ENCODE results near the gene TRNAU1AP.
A peak's percentile ranks its signal among the peaks of the same experiment; 100 is the strongest.
"Not testable (repeated sequence)": the region's sequence is repeated elsewhere in the genome, so short reads cannot be mapped to it uniquely, and the experiment has no call there.

TRNAU1AP gene

GRCh38 chr1:28577052-28577678 lies 24.3 kb downstream of the TRNAU1AP start:
- no peak for DNase-seq

DNA sequence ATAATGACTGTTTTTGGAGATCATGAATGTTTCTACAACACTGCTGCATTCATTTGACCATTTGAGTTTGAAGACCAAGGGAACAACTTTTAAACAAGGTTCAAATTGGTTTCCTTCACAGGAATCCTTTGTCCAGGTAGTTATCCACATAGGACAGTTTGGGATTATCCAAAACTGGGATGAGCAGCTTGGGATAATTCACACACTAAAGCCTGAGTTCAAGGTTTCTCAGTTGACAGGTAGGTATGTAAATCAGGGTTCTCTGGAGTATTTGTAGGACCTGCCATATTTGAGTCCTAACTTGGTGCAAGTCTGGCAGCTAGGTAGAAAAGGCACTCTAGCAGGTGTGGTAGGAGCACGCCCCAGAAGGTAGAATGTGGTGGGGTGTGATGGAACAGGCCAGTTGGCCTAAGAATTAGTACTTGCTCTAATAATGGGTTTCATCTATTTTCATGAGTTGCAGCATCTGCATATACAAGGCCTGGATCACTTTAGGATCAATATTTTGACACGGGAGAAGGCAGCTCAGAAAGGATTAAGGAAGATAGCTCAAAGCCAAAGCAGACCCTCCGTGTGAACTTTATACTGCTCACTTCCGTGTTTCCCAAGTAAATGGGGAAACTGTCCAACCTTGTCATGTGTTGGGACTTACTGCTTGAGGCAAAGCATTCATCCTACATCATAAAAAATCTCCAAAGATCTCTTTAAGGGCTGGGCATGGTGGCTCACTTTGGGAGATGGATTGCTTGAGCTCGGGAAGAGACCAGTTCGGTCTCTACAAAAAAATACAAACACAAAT lies 25.1 kb downstream of the TRNAU1AP start:
- no peak for DNase-seq

DNA sequence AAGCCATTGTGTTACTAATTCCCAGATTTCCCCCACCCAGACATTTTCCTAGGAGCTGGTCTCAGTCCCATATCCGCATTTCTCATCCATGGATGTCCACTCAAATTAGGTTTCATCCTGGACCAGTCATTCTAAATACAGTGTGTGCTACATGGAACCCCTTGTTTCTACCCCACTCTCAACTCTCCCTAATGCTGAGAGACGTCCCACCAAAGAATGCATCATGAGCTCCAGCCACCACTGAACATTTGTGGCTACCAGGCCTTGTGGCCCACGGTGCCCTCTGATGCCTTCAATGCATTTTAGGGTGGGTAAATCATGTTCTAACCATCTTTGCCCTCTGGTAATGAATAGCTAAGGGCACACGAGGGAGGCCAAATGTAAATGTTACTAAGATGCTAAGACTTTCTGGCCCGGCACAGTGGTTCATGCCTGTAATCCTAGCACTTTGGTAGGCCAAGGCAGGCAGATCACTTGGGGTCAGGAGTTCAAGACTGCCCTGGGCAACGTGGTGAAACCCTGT lies 25.9 kb downstream of the TRNAU1AP start:
- no peak for DNase-seq

DNA sequence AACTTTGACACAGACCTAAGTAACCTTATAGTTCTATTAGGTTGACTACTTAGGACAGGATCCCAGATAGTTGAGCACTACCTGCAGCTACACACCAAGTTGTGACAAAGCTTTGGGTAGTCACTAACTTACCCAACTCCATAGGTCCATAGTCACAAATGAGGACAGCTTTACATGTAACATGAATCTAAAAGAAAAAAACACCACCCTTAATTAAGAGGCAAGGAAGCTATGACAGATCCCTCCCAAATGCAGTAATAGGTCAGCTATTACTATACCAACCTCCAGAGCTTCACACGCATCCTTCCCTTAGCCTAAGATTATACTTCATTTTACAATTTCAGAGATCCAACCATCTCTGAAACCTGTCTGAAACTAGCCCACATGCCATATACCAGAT lies 26.5 kb downstream of the TRNAU1AP start:
- DNase-seq: no peak

- peak in 27 of 56 donors; percentile 20 to 67 (median 50) for DNase-seq
These were observed 28.0 kb downstream of the TRNAU1AP start for GRCh38 chr1:28580722-28581530.

- DNase-seq: peak; percentile 42 to 97 (median 90)
These were observed 28.8 kb downstream of the TRNAU1AP start for GRCh38 chr1:28581531-28582247.

GRCh38 chr1:28582248-28582615 lies 29.3 kb downstream of the TRNAU1AP start:
- DNase-seq: no peak

DNA sequence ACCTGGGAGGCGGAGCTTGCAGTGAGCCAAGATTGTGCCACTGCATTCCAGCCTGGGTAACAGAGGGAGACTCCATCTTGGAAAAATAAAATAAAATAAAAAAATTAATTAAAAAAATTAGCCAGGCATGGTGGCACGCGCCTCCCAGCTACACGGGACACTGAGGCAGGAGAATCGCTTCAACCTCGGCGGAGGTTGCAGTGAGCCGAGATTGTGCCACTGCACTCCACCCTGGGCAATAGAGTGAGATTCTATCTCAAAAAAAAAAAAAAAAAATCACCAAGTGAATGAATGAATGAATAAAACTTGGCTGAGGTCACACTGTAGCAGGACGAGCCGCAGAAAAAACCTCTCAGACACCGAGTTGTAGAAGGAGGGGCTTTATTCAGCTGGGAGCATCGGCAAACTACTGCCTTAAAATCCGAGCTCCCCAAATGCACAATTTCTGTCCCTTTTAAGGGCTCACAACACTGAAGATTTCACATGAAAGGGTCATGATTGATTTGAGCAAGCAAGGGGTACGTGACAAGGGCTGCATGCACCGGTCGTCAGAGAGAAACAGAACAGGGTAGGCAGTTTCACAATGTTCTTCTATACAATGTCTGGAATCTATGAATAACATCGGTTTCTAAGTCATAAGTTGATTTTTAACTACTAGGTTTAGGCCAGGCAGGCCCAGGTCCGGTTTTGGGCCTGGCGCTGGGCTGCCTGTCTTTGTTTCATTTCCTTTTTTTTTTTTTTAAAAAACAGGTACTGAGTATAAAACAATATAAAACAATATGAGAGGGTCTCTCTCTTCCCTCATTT lies 33.9 kb downstream of the TRNAU1AP start:
- not testable (repeated sequence) for DNase-seq

DNA sequence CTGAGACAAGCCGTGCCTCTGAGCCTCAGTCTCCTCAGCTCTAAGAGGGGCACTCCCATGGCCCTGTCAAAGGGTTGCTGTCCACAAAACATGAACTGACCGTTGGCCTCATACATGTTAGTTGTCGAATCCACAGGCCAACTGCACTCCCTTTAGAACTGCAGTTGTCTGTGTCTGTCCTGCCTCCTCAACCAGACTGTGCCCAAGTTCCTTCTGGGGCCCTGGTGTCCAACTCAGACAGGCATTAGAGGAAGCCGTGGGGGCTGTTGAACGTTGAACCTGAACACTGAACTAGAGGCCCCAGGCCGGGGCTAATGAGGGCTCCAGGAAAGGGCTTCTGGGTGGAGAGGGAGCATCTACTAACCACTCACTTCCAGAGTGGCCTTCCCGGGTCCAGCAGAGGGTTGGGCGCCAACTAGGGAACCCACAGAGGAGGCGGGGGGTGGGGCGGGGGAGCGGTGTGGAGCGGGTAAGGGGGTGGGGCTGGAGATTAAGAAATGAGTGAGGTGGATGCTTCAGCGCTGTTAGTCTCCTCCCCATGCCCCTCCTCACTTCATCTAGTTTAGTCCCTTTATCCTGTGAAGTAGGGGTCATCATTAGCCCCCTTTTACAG lies 38.9 kb downstream of the TRNAU1AP start, which contains the start of gene RAB42:
RAB42 (plus strand) TSS at position 558 of the 613 bp plus-strand sequence. CDS start 247 bp downstream, outside the sequence.
- DNase-seq: no peak

- no peak for DNase-seq
These were observed 39.6 kb downstream of the TRNAU1AP start for GRCh38 chr1:28592321-28593071.

DNA sequence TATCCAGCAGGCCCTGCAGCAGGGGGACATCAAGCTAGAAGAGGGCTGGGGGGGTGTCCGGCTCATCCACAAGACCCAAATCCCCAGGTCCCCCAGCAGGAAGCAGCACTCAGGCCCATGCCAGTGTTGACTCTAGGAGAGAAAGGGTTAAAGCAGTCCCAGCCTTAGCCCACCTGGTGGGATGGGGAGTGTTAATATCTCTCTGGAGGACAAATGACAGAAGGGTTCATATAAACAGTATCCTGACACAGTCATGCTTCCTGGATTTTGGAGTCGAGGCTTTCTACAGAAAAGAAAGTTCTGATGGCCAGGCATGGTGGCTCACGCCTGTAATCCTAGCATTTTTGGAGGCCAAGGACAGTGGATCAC lies 41.1 kb downstream of the TRNAU1AP start:
- not testable (repeated sequence) for DNase-seq

- peak in 2 of 56 donors; percentile 11 to 14 for DNase-seq
These were observed 42.0 kb downstream of the TRNAU1AP start for GRCh38 chr1:28594686-28595411.

DNA sequence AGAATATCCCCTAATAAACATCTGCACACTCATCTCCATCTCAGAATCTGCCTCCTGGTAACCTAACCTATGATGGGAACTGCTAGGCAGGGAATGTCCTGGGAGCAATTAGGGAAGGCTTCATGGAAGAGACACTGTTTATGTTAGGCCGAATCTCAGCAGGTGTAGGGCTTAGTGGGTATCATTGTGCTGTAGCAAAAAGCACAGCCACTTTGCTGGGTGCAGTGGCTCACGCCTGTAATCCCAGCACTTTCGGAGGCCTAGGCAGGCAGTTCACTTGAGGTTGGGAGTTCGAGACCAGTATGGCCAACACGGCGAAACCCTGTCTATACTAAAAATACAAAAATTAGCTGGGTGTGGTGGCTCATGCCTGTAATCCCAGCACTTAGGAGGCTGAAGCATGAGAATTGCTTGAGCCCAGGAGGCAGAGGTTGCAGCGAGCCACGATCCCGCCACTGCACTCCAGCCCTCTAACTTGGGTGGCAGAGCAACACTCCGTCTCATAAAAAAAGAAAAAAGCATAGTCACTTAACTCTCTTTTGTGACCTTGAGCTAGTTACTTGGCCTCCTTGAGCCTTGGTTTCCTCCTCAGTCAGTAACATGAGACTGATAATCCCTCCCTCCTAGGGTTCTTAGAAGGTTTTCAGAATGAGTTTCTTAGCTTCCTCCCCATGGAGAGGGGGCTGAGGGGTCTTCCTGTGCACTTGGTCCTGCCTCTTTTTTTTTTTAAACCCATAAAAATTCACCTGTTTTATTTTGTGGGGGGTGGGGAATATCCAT lies 42.7 kb downstream of the TRNAU1AP start:
- no peak for DNase-seq

- DNase-seq: not testable (repeated sequence)
These were observed 43.4 kb downstream of the TRNAU1AP start for GRCh38 chr1:28596276-28596675.

DNA sequence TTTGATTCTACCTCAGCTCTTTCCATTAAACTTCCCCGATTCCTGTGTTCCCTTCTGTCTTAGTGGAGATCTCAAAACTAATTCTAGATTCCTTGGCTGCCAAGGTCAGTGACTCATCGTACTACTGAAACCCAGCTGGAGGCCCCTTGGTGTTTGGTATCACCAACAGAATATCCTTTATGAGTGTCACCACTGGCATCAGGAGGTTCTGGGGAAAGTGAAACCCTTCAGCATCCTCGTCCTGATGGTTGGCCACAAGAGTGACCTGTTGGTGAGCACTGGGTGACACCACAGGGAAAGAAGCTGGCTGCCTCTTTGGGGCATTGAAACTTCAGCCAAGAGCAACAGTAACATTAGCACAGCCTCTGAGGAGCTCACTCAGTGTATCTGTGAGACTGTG lies 48.8 kb downstream of the TRNAU1AP start:
- no peak for DNase-seq

GRCh38 chr1:28602536-28603439 lies 49.9 kb downstream of the TRNAU1AP start:
- DNase-seq: peak in 40 of 56 donors; percentile 3 to 79 (median 34)

All from nucleus accumbens (tissue), 56 donors.